ENCODE measurements around the gene CTDSPL. TPM values are rescaled to one million over a fixed set of nuclear protein-coding genes. Genes with fewer than 3 reads are reported as not detected.
"Not testable (repeated sequence)": the region's sequence is repeated elsewhere in the genome, so short reads cannot be mapped to it uniquely, and the experiment has no call there.

Gene CTDSPL
- total RNA-seq, 1 experiment from 2014 or later: 24.6 TPM

- Histone ChIP-seq H3K4me3 (no peak overlapping the region), H3K9me3 (no peaks in the 10 kb centered on the region), H3K27me3 (no peaks in the 10 kb centered on the region), H3K36me3 (no peaks in the 10 kb centered on the region)
- peak; percentile 15 for DNase-seq
Observed at GRCh38 chr3:37974121-37975083, 112.7 kb downstream of the CTDSPL start.

GRCh38 chr3:37979541-37980461, 118.1 kb downstream of the CTDSPL start:
- Histone ChIP-seq H3K36me3 (no peaks in the 10 kb centered on the region), H3K27me3 (no peaks in the 10 kb centered on the region), H3K4me3 (no peak overlapping the region), H3K9me3 (no peaks in the 10 kb centered on the region)
- no peak for DNase-seq

DNA sequence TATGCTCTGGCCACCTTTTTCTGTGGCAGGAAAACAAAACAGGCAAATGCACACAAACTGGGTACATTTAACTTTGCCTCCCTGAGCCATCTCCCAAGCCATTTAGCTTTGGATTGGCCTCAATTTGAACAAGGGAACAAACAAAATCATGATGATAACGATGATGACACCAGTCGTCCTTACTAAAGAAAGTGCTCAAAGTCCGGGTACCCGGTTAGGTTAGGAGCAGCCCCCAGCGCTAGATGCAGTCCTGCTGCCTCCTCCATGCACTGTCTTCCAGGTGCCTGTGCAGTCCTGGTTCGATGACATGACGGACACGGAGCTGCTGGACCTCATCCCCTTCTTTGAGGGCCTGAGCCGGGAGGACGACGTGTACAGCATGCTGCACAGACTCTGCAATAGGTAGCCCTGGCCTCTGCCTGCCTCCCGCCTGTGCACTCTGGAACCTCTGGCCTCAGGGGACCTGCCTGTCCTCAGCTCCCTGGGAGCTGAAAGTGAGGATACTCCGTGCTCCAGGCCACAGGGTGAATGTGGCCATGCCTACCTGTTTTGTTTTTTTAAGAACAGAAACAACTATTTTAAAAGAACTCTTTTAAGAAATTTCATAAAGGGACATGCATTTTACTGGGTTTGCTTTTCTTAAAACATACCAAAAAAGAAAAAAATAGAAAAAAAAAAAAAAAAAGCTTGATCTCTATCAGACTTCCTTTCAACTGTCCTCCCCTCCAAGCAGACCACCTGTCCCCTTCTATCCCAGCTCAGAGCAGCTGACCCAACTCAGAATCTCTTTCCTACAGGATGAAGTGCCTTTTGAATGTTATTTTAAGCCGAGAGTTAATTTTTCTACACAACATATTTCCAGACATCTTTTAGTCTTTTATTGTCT, 119.0 kb downstream of the CTDSPL start:
- no peak for DNase-seq
- Histone ChIP-seq H3K36me3 (no peaks in the 10 kb centered on the region), H3K9me3 (no peaks in the 10 kb centered on the region), H3K4me3 (no peak overlapping the region), H3K27me3 (no peaks in the 10 kb centered on the region)

- no peaks in the 10 kb centered on the region for H3K9me3 ChIP-seq
- no peak for DNase-seq
- H3K36me3 ChIP-seq: no peaks in the 10 kb centered on the region
- no peak overlapping the region for H3K4me3 ChIP-seq
- H3K27me3 ChIP-seq: no peaks in the 10 kb centered on the region
Observed at GRCh38 chr3:37981348-37981664, 119.6 kb downstream of the CTDSPL start.

GRCh38 chr3:37982331-37982730, 120.7 kb downstream of the CTDSPL start:
- no peak for DNase-seq
- Histone ChIP-seq H3K27me3 (no peaks in the 10 kb centered on the region), H3K4me3 (no peak overlapping the region), H3K9me3 (no peaks in the 10 kb centered on the region), H3K36me3 (no peaks in the 10 kb centered on the region)

GRCh38 chr3:37984051-37984450, 122.4 kb downstream of the CTDSPL start:
- no peak overlapping the region for H3K4me3 ChIP-seq
- no peaks in the 10 kb centered on the region for H3K9me3 ChIP-seq
- DNase-seq: no peak
- no peaks in the 10 kb centered on the region for H3K36me3 ChIP-seq
- H3K27me3 ChIP-seq: no peaks in the 10 kb centered on the region

DNA sequence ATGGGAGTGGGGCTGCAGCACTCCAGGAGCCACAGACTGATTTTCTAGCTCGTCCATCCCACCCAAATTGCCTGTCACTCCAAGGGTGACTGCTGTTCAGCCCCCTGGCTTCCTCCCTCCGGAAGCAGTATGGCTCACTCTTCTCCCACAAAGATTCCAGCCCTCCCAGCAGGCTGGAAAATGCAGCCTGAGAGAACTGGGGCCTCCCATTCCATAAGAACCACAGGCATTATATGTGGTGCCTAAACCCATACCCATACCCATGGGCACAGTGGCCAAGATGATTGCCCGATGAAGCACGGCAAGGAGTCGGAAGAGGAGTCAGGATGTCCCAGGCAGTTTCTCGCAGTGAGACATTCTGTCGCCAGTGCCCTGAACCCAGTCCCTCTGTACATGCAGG, 122.9 kb downstream of the CTDSPL start:
- Histone ChIP-seq H3K9me3 (no peaks in the 10 kb centered on the region), H3K27me3 (no peaks in the 10 kb centered on the region), H3K4me3 (no peak overlapping the region), H3K36me3 (no peaks in the 10 kb centered on the region)
- DNase-seq: no peak

DNA sequence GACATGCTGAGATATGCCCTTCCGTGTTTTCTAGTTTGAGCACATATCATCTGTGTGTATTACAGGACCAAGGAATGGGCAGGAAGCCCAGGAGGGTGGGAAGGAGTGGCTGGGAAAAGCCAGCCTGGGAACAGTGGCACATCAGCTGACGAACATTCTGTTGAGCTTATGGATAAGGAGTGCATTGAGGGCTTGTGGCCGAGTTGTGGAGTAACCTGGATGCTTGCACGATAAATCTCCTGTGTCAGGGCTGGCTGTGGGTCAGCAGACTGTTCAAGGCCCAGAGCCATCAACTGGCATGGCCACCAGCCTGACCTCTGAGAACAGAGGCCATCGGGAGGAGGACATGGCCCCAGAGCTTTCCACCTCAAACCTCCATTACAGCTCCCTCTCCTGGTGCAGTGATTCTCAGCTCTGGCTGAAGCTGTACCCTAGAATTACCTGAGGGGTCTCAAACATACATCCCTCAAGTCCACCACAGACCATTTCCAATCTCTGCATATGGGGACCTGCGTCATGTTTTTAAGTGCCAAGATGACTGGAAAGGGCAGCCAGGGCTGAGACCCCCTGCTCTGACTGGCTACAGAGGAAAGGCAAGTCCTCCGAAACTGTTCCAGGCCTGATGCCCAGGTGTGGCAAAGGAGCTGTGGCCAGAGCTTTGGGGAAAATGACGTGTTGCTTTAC, 124.1 kb downstream of the CTDSPL start:
- no peak for DNase-seq
- Histone ChIP-seq H3K27me3 (no peaks in the 10 kb centered on the region), H3K4me3 (no peak overlapping the region), H3K36me3 (no peaks in the 10 kb centered on the region), H3K9me3 (no peaks in the 10 kb centered on the region)

DNA sequence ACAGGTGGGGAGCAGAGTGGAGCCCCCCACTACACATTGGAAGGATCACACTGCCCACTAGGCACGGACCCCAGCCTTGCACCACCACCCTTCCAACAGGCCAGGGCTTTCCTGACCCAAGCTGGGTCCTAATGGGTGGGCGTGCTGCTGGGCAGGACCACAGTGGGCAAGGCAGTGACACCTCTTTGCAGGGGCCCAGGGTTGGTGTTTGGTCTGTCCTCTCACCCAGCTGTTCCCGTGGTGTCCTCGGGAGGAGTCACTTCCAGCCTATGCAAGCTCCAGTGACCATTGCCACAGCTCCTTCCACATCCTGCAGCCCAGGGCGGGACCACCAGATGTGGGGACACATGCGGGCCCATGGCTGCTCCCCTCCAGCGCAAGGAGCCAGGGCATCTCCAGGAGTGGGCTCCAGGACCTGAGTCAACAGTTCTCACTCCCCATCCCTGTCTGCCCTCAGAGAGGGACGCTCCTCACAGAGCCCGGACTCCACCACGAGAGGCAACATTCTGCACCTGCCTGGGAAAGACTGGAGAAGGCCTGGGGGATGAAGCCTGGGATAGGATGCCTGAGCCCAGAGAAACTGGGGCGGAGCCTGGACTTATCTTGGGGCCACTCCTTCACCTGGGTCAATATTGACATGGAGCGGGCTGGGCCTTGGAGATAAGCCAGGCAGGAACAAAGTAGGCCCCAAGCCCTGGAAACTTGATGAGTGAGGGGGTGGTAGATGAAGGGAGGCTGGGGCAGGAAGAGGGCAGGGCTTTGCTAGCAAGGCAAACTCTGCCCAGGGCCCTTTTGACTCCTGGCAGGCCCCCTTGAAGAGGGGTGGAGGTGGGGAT, 125.0 kb downstream of the CTDSPL start:
- Histone ChIP-seq H3K27me3 (no peaks in the 10 kb centered on the region), H3K4me3 (no peak overlapping the region), H3K9me3 (no peaks in the 10 kb centered on the region), H3K36me3 (no peaks in the 10 kb centered on the region)
- no peak for DNase-seq

DNA sequence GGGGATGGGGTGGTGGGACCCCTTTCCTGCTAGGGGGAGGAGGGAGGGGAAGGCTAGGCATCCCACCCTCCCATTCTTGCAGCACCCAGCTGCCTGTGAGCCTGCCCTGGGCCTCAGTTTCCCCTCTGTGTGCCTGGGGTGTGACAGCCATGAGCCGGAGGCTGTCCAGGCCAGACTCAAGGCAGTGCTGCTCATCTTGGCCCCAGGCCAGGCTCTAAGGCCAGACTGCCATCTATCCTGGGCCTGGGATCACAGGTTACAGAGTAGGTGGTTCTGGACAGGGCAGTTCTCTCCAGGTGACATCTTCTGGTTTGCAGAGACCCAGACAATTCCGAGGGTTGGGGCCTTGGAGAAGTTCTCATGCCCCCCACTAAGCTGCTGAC, 125.6 kb downstream of the CTDSPL start:
- no peaks in the 10 kb centered on the region for H3K9me3 ChIP-seq
- H3K27me3 ChIP-seq: no peaks in the 10 kb centered on the region
- no peak overlapping the region for H3K4me3 ChIP-seq
- H3K36me3 ChIP-seq: no peaks in the 10 kb centered on the region
- no peak for DNase-seq

- no peaks in the 10 kb centered on the region for H3K9me3 ChIP-seq
- H3K36me3 ChIP-seq: no peaks in the 10 kb centered on the region
- H3K27me3 ChIP-seq: no peaks in the 10 kb centered on the region
- H3K4me3 ChIP-seq: no peak overlapping the region
- DNase-seq: no peak
Observed at GRCh38 chr3:37987751-37988179, 126.1 kb downstream of the CTDSPL start.

DNA sequence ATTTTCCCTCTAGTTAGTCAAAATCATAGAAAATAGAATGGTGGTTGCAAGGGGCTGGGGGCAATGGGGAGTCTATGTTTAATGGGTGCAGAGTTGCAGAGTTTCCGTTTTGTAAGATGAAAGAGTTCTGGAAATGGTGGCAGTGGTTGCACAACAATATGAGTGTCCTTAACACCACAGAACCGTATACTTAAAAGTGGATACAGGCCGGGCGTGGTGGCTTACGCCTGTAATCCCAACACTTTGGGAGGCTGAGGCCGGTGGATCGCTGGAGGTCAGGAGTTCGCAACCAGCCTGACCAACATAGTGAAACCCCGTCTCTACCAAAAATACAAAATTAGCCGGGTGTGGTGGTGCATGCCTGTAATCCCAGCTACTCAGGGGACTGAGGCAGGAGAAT, 126.7 kb downstream of the CTDSPL start:
- H3K36me3 ChIP-seq, H3K9me3 ChIP-seq, H3K4me3 ChIP-seq, DNase-seq, H3K27me3 ChIP-seq: not testable (repeated sequence)

- Histone ChIP-seq H3K9me3 (no peaks in the 10 kb centered on the region), H3K27me3 (no peaks in the 10 kb centered on the region), H3K36me3 (no peaks in the 10 kb centered on the region), H3K4me3 (no peak overlapping the region)
- DNase-seq: no peak
Observed at GRCh38 chr3:37988931-37989525, 127.3 kb downstream of the CTDSPL start.

GRCh38 chr3:37989821-37990480, 128.3 kb downstream of the CTDSPL start:
- DNase-seq: no peak
- no peaks in the 10 kb centered on the region for H3K9me3 ChIP-seq
- no peaks in the 10 kb centered on the region for H3K36me3 ChIP-seq
- no peaks in the 10 kb centered on the region for H3K27me3 ChIP-seq
- H3K4me3 ChIP-seq: no peak overlapping the region

DNA sequence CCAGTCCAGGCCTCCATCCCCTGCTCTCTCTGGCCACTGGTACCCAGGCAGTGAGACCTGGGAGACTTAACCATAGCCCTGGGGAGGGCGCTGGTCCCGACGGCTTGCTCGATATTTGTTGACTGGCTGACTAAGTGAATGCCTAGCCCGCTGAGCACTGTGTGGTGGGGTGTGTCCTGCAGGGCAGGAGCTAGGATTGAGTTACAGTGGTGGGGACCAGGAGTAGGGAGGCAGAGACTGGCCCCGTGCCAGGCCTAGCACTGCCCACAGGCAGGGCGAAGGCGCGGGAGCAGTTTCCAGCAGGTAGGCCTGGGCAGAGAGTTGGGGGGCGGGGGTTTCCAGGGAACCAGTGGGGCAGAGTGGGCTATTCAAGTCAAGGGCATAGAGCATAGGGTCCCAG, 128.8 kb downstream of the CTDSPL start, which contains the start of gene VILL:
VILL (plus strand) TSS at position 260 of the 400 bp plus-strand sequence. CDS start 2,887 bp downstream, outside the sequence.
- no peak within 1 kb of the TSS for H3K4me3 ChIP-seq
- no peaks in the 10 kb centered on the region for H3K36me3 ChIP-seq
- no peaks in the 10 kb centered on the region for H3K9me3 ChIP-seq
- no peak for DNase-seq
- H3K27me3 ChIP-seq: no peaks in the 10 kb centered on the region
